DMS53 (cell line): ENCODE measurements around the gene PRRG2.

ENCODE experiments used
- DNase-seq: peaks from one replicate; lab custom pipeline; 2025; lab: John Stamatoyannopoulos, UW

PRRG2 gene

DNA sequence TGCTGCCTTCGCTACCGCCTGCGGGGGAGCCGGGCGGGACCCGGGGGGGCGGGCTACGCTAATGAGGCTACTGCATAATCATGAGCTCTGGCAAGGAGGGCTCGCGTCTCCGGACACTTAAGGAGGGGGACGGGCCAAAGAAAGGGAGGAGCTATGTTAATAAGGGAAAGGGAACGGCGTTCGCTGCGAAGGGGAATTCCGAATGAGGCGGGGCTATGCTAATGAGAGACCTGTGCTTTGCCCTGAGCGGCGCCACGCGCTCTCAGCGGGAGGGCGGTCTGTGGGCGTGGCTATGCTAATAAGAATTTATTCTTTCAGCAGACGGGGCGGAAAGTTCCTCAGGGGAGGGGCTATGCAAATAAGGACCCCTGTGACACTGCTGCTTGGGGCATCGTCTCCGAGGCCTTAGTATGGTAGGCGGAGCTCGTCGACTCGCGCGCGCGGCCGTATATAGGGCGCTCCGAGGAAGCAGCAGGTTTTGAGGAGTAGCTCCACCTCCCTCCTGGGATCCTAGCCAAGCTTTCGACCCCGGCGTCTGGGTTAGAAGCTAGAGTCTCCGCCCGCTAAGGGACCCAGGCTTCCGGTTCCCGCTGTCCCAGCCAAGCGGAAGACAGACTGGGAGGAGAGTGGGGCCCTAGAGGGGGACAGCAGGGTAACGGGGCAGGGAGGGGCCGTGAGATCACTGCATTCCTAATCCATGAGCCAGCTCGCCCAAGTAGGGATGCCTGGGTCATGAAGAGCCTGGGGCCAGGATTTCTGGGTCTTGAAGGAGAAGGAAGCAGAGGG, 59.2 kb downstream of the PRRG2 start, which contains the start of gene RRAS:
Gene RRAS (minus strand): TSS at position 31 of the 786 bp plus-strand sequence. CDS start 45 bp downstream, outside the sequence.
- peak; percentile 99 for DNase-seq
